HCT116 (cell line): ENCODE measurements around the gene MISP3. TPM values are rescaled to one million over a fixed set of nuclear protein-coding genes. Genes with fewer than 3 reads are reported as not detected.

Experiments
- ATAC-seq: fragments of 200-7000 bp; cut with Tn5 transposase; 2 replicates; pipeline ENCODE4 v1.9.1; 2020; ENCODE audit warnings: mild to moderate bottlenecking, moderate library complexity
- BruUV-seq: library from RNA; stranded (reverse); fragments of 400-500 nt; replicated peaks from 2 replicates; lab custom pipeline; 2021; lab: Mats Ljungman, UMichigan
- CTCF ChIA-PET: fragments of 300-600 bp; sonication (Branson Sonifier 250); formaldehyde crosslinking; loops from one replicate; lab custom pipeline; 2021; ENCODE audit warnings: antibody characterized with exemption; lab: Charles Lee
- POLR2A ChIA-PET: fragments of 300-600, 350-600 bp; sonication (Branson Sonifier 250); formaldehyde crosslinking; loops from one replicate; lab custom pipeline; 2021; ENCODE audit warnings: antibody characterized with exemption; lab: Charles Lee
- RAD21 ChIA-PET, 2 experiments: fragments of 300-600 bp; sonication (Branson Sonifier 250); formaldehyde crosslinking; loops; one replicate each; lab custom pipeline; 2023; ENCODE audit warnings: low total read pairs in 2 of 2; ENCODE audit not compliant: uncharacterized antibody in 2 of 2, unreplicated experiment in 2 of 2, low non-redundant PET in 1 of 2; lab: Charles Lee
- DNase-seq: peaks from one replicate; pipeline ENCODE4 v3.0.0-alpha.2; 2010; ENCODE audit warnings: low read depth, low spot score
- H2AFZ ChIP-seq: fragments of 200-600 bp; shearing (Covaris generic), sonication (generic); 2 replicates; pipeline ENCODE4 v1.6.1; 2017; ENCODE audit warnings: low read depth, mixed run types, mixed read lengths, antibody characterized with exemption, low read length; ENCODE audit not compliant: poor library complexity, severe bottlenecking
- H3K27ac ChIP-seq: 2 replicates; pipeline ENCODE4 v1.5.1; 2012; ENCODE audit warnings: low read depth, low read length
- H3K27me3 ChIP-seq: fragments of 200-600 bp; sonication (generic); 2 replicates; pipeline ENCODE4 v1.6.1; 2016; ENCODE audit warnings: mixed run types, low read length, mixed read lengths; ENCODE audit not compliant: insufficient read depth
- H3K36me3 ChIP-seq, 2 experiments: fragments of 200-500 bp in 1 of 2; fragments of 200-600 bp in 1 of 2; sonication (Bioruptor generic) in 1 of 2; sonication (generic) in 1 of 2; 2 replicates each; pipeline versions ENCODE4 v1.5.1 to v1.6.1; 2014 to 2016; ENCODE audit warnings: low read length in 2 of 2, inconsistent platforms in 1 of 2, mixed read lengths in 1 of 2, mixed run types in 1 of 2; ENCODE audit not compliant: insufficient read depth in 2 of 2, control insufficient read depth in 1 of 2
- H3K4me1 ChIP-seq, 2 experiments: fragments of 200-600 bp in 1 of 2; sonication (generic) in 1 of 2; 2 replicates each; pipeline versions ENCODE4 v1.5.1 to v1.6.1; 2012 to 2017; ENCODE audit warnings: low read length in 2 of 2, inconsistent platforms in 1 of 2, mild to moderate bottlenecking in 1 of 2, mixed read lengths in 1 of 2, mixed run types in 1 of 2, moderate library complexity in 1 of 2; ENCODE audit not compliant: insufficient read depth in 2 of 2, control insufficient read depth in 1 of 2
- H3K4me2 ChIP-seq: fragments of 200-600 bp; sonication (generic); 2 replicates; pipeline ENCODE4 v1.6.1; 2017; ENCODE audit warnings: mixed run types, low read length, mixed read lengths
- H3K4me3 ChIP-seq, 2 experiments: fragments of 200-600 bp in 1 of 2; sonication (generic) in 1 of 2; replicated peaks in 1 of 2; 2 replicates each; pipeline ENCODE4 v1.5.1; 2011 to 2016; ENCODE audit warnings: low read length in 2 of 2, control low read depth in 1 of 2, low read depth in 1 of 2, mild to moderate bottlenecking in 1 of 2, mixed read lengths in 1 of 2, mixed run types in 1 of 2
- H3K79me2 ChIP-seq: fragments of 200-600 bp; sonication (generic); 2 replicates; pipeline ENCODE4 v1.6.1; 2017; ENCODE audit warnings: mild to moderate bottlenecking, mixed run types, low read length, moderate library complexity, mixed read lengths; ENCODE audit not compliant: insufficient read depth
- H3K9ac ChIP-seq: fragments of 200-600 bp; sonication (generic); 2 replicates; pipeline ENCODE4 v1.6.1; 2016; ENCODE audit warnings: low read length, mixed read lengths
- H3K9me2 ChIP-seq: fragments of 200-600 bp; sonication (generic), shearing (Covaris generic); 2 replicates; pipeline ENCODE4 v1.6.1; 2017; ENCODE audit warnings: mixed run types, mild to moderate bottlenecking, moderate library complexity; ENCODE audit not compliant: insufficient read depth
- H3K9me3 ChIP-seq, 2 experiments: fragments of 200-500 bp in 1 of 2; fragments of 200-600 bp in 1 of 2; sonication (Bioruptor generic) in 1 of 2; sonication (generic) in 1 of 2; 2 replicates each; pipeline ENCODE4 v1.6.1; 2014 to 2017; ENCODE audit warnings: low read length in 2 of 2, mixed read lengths in 2 of 2, inconsistent platforms in 1 of 2, low read depth in 1 of 2, mild to moderate bottlenecking in 1 of 2, mixed run types in 1 of 2, moderate library complexity in 1 of 2; ENCODE audit not compliant: control insufficient read depth in 1 of 2, insufficient read depth in 1 of 2
- H4K20me1 ChIP-seq: fragments of 200-600 bp; sonication (generic), shearing (Covaris generic); 2 replicates; pipeline ENCODE4 v1.6.1; 2017; ENCODE audit warnings: mixed run types, mild to moderate bottlenecking, moderate library complexity; ENCODE audit not compliant: insufficient read depth
- CEBPB ChIP-seq: IDR thresholded peaks from 2 replicates; pipeline ENCODE4 v1.6.1; 2012; ENCODE audit warnings: low read depth
- EGR1 ChIP-seq: IDR thresholded peaks from 2 replicates; pipeline ENCODE4 v1.6.1; 2012; ENCODE audit warnings: low read depth
- ELF1 ChIP-seq: IDR thresholded peaks from 2 replicates; pipeline ENCODE4 v1.6.1; 2012; ENCODE audit warnings: low read depth, borderline replicate concordance
- EZH2 ChIP-seq: fragments of 200-600 bp; sonication (generic); IDR thresholded peaks from 2 replicates; pipeline ENCODE4 v1.6.1; 2017; ENCODE audit warnings: antibody characterized with exemption, mixed run types
- EZH2phosphoT487 ChIP-seq: fragments of 200-600 bp; IDR thresholded peaks from 2 replicates; pipeline ENCODE4 v1.6.1; 2018; ENCODE audit warnings: antibody characterized with exemption, borderline replicate concordance
- FOSL1 ChIP-seq: IDR thresholded peaks from 2 replicates; pipeline ENCODE4 v1.6.1; 2012; ENCODE audit warnings: low read depth
- JUND ChIP-seq: IDR thresholded peaks from 2 replicates; pipeline ENCODE4 v1.6.1; 2012
- POLR2A ChIP-seq: IDR thresholded peaks from 2 replicates; pipeline ENCODE4 v1.7.0; 2011; ENCODE audit warnings: borderline replicate concordance; ENCODE audit not compliant: insufficient read depth, insufficient read length; ENCODE audit errors: extremely low read depth
- POLR2AphosphoS5 ChIP-seq: IDR thresholded peaks from 2 replicates; pipeline ENCODE4 v1.6.1; 2011; ENCODE audit warnings: mild to moderate bottlenecking, low read depth, low read length, moderate library complexity
- RAD21 ChIP-seq: IDR thresholded peaks from 2 replicates; pipeline ENCODE4 v1.6.1; 2012; ENCODE audit warnings: low read depth, mild to moderate bottlenecking
- REST ChIP-seq: IDR thresholded peaks from 2 replicates; pipeline ENCODE4 v1.6.1; 2012; ENCODE audit warnings: low read depth
- SIN3A ChIP-seq: IDR thresholded peaks from 2 replicates; pipeline ENCODE4 v1.6.1; 2012; ENCODE audit warnings: low read depth
- SP1 ChIP-seq: IDR thresholded peaks from 2 replicates; pipeline ENCODE4 v1.6.1; 2012; ENCODE audit warnings: low read depth
- SRF ChIP-seq: IDR thresholded peaks from 2 replicates; pipeline ENCODE4 v1.6.1; 2012; ENCODE audit warnings: low read depth
- ZBTB33 ChIP-seq: IDR thresholded peaks from 2 replicates; pipeline ENCODE4 v1.6.1; 2011; ENCODE audit warnings: mild to moderate bottlenecking, low read length, moderate library complexity; ENCODE audit not compliant: insufficient replicate concordance; ENCODE audit errors: extremely low read depth
- ZFX ChIP-seq: fragments of 450-650 bp; IDR thresholded peaks from 2 replicates; pipeline ENCODE4 v1.6.1; 2017
- ZNF274 ChIP-seq: fragments of 200-500 bp; sonication (Bioruptor generic); IDR thresholded peaks from 2 replicates; pipeline ENCODE4 v1.6.1; 2014; ENCODE audit warnings: mild to moderate bottlenecking, low read depth, low read length, inconsistent platforms
- intact Hi-C: fragments of 100-400 bp; cut with micrococcal nuclease; formaldehyde crosslinking; loops from 2 replicates; pipeline ENCODE4 v1.10.0; 2022
- total RNA-seq: library from RNA; stranded (reverse); gene quantifications from one replicate; pipeline ENCODE4 v1.2.1, GENCODE V29; 2021; ENCODE audit not compliant: unreplicated experiment
- TF ChIP-seq, protein P1 (sequence below), 3 experiments: fragments of 200-600 bp in 1 of 3; sonication (generic) in 1 of 3; IDR thresholded peaks in 2 of 3; conservative IDR thresholded peaks in 1 of 3; 2 replicates each; pipeline ENCODE4 v1.5.1; 2012 to 2017; ENCODE audit warnings: low read depth in 2 of 3, low read length in 2 of 3, antibody characterized with exemption in 1 of 3, borderline replicate concordance in 1 of 3, control low read depth in 1 of 3, mild to moderate bottlenecking in 1 of 3, mixed read lengths in 1 of 3, mixed run types in 1 of 3, moderate library complexity in 1 of 3; ENCODE audit not compliant: insufficient read depth in 1 of 3

The MISP3 gene
- total RNA-seq, 1 experiment from 2014 or later, result 5.2 TPM

DNA sequence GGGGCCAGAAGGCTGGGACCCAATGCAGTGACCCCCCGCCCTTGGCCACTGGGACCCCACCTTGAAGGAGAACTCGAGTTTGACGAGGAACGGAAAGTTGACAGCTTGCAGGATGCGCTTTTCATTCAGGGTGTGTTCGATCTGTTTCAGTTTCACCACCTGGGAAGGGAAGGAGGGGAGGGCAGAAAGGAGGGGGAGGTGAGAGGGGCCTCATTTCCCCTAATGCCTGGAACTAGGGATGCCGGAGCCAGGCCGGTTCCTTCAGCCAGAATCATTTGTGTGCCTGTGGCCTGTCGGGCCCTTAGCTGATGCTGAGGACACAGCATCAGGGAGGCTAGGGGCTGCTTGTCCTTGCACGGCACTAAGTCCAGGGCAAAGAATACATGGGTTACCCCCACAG is 30.2 kb downstream of the MISP3 start:
- POLR2A ChIA-PET, result no interaction called here
- CTCF ChIA-PET, result no interaction called here

More for the DNA sequence above, 30.2 kb downstream of the MISP3 start:
- Histone ChIP-seq H4K20me1 (no peaks in the 10 kb centered on the region), H3K9me3 (no peaks in the 10 kb centered on the region), H3K27ac (no peak overlapping the region), H3K36me3 (peaks cover 8 to 13% of the 10 kb centered on the region in 2 experiments), H3K27me3 (no peaks in the 10 kb centered on the region), H3K4me3 (no peak overlapping the region), H3K79me2 (no peaks in the 10 kb centered on the region), H3K4me1 (0 out of 4 replicates have a peak, but pooled peaks cover 0 to 4% of the 10 kb centered on the region in 2 experiments), H2AFZ (no peak overlapping the region), H3K9ac (no peak overlapping the region), H3K4me2 (no peak overlapping the region), H3K9me2 (no peaks in the 10 kb centered on the region)
- intact Hi-C loops, result no loop called here
- ATAC-seq (no peak), DNase-seq (no peak)
- TF ChIP-seq SIN3A (no peak), EZH2 (no peak), ZBTB33 (no peak), EZH2phosphoT487 (no peak), ELF1 (no peak), EGR1 (no peak), FOSL1 (no peak), ZFX (no peak), POLR2A (no peak), REST (no peak), ZNF274 (no peak), RAD21 (no peak), JUND (no peak), SRF (no peak), SP1 (no peak), CEBPB (no peak), POLR2AphosphoS5 (no peak)
- TF ChIP-seq, protein P1, sequence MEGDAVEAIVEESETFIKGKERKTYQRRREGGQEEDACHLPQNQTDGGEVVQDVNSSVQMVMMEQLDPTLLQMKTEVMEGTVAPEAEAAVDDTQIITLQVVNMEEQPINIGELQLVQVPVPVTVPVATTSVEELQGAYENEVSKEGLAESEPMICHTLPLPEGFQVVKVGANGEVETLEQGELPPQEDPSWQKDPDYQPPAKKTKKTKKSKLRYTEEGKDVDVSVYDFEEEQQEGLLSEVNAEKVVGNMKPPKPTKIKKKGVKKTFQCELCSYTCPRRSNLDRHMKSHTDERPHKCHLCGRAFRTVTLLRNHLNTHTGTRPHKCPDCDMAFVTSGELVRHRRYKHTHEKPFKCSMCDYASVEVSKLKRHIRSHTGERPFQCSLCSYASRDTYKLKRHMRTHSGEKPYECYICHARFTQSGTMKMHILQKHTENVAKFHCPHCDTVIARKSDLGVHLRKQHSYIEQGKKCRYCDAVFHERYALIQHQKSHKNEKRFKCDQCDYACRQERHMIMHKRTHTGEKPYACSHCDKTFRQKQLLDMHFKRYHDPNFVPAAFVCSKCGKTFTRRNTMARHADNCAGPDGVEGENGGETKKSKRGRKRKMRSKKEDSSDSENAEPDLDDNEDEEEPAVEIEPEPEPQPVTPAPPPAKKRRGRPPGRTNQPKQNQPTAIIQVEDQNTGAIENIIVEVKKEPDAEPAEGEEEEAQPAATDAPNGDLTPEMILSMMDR (IDR thresholded peaks at IDR 0.05 in 2 of 3, conservative IDR thresholded peaks at IDR 0.05 in 1 of 3; ENCODE audit: borderline replicate concordance in 1 of 3, insufficient read depth in 1 of 3, low read depth in 2 of 3, low read length in 2 of 3), result no peak
- BruUV-seq, result no TSS peak
- RAD21 ChIA-PET, result no interaction called here
